ENCODE measurements around the gene KRT17. TPM values are rescaled to one million over a fixed set of nuclear protein-coding genes. Genes with fewer than 3 reads are reported as not detected.
"Not testable (repeated sequence)": the region's sequence is repeated elsewhere in the genome, so short reads cannot be mapped to it uniquely, and the experiment has no call there.

KRT17 gene
- total RNA-seq, 2 donors from 2014 or later = not detected

DNA sequence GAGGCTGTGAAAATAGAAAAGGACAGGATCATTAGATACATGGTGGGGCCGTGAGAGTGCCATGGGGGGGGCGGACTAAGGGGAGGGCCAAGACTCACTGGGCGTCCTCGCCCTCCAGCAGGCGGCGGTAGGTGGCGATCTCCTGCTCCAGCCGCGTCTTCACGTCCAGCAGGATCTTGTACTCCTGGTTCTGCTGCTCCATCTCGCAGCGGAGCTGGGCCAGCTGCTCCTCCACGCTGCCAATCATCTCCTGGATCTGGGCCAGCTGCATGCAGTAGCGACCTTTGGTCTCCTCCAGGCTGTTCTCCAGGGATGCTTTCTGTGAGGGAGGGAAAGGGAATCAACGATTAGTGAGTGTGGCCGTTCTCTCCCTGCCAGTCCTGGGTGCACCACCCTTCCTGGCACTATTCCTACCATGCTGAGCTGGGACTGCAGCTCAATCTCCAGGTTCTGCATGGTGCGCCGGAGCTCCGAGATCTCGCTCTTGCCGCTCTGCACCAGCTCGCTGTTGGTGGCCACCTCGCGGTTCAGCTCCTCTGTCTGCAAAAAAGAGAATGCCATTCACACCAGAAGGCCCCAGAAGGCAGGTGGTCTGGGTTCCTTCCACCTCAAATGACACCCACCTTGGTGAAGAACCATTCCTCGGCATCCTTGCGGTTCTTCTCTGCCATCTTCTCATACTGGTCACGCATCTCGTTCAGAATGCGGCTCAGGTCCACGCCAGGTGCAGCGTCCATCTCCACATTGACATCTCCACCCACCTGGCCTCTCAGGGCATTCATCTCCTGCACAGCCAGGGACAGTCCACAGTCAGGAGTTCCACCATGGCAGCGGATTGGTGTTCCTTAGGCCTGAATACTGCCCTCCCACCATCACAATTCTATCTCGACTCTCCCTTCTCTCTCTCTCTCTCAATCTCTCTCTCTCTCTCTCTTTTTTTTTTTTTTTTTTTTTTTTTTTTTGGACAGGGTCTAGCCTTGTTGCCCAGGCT is 40.9 kb downstream of the KRT17 start:
- no peak overlapping the region for H3K4me3 Mint-ChIP-seq
- Histone ChIP-seq H3K27ac (ENCODE audit: low read depth, low read length) (no peak overlapping the region), H3K27me3 (ENCODE audit: control insufficient read depth, insufficient read depth, low read length, poor library complexity, severe bottlenecking) (no peaks in the 10 kb centered on the region), H3K9me3 (ENCODE audit: control insufficient read depth, low read length) (no peaks in the 10 kb centered on the region), H3K9ac (ENCODE audit: extremely low read depth, low read length, poor library complexity, severe bottlenecking) (no peak overlapping the region), H3K36me3 (ENCODE audit: control insufficient read depth, insufficient read depth, low read length) (no peaks in the 10 kb centered on the region), H3K4me3 (ENCODE audit: low read length) (no peak overlapping the region), H3K4me1 (ENCODE audit: control insufficient read depth, insufficient read depth, low read length) (peaks cover 4% of the 10 kb centered on the region)
- H3K36me3 Mint-ChIP-seq (ENCODE audit: low read depth) = no peaks in the 10 kb centered on the region
- peaks cover 32% of the 10 kb centered on the region for H3K27me3 Mint-ChIP-seq (ENCODE audit: insufficient read depth)
- no peak overlapping the region for H3K27ac Mint-ChIP-seq
- peaks cover 16% of the 10 kb centered on the region for H3K4me1 Mint-ChIP-seq
- H3K9me3 Mint-ChIP-seq = no peaks in the 10 kb centered on the region
- no peak for DNase-seq
- TF ChIP-seq, protein P1, sequence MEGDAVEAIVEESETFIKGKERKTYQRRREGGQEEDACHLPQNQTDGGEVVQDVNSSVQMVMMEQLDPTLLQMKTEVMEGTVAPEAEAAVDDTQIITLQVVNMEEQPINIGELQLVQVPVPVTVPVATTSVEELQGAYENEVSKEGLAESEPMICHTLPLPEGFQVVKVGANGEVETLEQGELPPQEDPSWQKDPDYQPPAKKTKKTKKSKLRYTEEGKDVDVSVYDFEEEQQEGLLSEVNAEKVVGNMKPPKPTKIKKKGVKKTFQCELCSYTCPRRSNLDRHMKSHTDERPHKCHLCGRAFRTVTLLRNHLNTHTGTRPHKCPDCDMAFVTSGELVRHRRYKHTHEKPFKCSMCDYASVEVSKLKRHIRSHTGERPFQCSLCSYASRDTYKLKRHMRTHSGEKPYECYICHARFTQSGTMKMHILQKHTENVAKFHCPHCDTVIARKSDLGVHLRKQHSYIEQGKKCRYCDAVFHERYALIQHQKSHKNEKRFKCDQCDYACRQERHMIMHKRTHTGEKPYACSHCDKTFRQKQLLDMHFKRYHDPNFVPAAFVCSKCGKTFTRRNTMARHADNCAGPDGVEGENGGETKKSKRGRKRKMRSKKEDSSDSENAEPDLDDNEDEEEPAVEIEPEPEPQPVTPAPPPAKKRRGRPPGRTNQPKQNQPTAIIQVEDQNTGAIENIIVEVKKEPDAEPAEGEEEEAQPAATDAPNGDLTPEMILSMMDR (conservative IDR thresholded peaks at IDR 0.05) = peak; percentile 53
- 91 to 95% methylated on average over 18 to 33 of the region's 33 CpGs for WGBS, 2 experiments (ENCODE audit: insufficient coverage in 1 of 2, insufficient read length in 1 of 2)

DNA sequence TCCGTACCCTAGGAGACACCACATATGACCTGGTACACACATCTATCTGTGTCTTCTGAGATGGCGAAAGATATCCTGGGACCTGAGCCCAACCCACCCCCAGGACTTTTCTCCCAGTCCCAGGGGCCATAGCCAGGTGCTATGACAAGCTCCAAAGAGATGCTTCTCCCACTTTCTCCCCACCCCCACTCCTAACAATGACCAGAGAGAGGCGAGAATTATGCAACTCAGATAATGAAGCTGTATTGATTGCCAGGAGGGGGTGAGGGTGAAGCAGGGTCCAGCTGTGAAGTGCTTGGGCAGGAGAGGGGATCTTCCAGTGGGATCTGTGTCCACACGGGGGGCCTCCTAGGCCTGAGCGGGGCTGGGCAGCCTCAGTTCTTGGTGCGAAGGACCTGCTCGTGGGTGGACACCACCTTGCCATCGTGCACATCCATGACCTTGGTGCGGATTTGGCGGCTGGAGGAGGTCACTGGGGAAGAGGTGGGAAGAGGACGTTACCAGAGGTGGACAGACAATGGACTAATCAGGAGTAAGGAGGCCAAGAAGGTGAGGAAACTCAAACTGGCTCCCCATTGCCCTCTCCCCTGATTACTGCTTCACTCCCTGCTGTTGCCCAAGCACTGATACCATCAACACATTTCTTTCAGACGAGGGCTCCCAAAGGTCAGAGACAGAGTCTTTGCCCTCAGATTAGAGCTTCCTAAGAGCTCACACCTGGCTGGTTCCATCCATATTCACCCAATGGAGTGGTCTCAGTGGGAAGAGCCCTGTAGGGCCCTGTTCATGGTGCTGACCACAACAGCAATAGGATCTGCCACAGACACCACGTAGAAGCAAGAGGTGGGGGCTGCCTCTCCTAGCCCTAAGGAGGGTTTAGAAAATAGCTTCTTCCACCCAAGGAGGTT is 42.1 kb downstream of the KRT17 start:
- not testable (repeated sequence) for H3K4me3 Mint-ChIP-seq; H3K9me3 ChIP-seq (ENCODE audit: control insufficient read depth, low read length); H3K36me3 Mint-ChIP-seq (ENCODE audit: low read depth); H3K36me3 ChIP-seq (ENCODE audit: control insufficient read depth, insufficient read depth, low read length); H3K27ac Mint-ChIP-seq; H3K9me3 Mint-ChIP-seq; H3K27me3 ChIP-seq (ENCODE audit: control insufficient read depth, insufficient read depth, low read length, poor library complexity, severe bottlenecking); H3K4me3 ChIP-seq (ENCODE audit: low read length); H3K9ac ChIP-seq (ENCODE audit: extremely low read depth, low read length, poor library complexity, severe bottlenecking); DNase-seq; H3K4me1 ChIP-seq (ENCODE audit: control insufficient read depth, insufficient read depth, low read length); H3K27ac ChIP-seq (ENCODE audit: low read depth, low read length)
- peaks cover 16% of the 10 kb centered on the region for H3K4me1 Mint-ChIP-seq
- peaks cover 35% of the 10 kb centered on the region for H3K27me3 Mint-ChIP-seq (ENCODE audit: insufficient read depth)
- WGBS, 2 experiments (ENCODE audit: insufficient coverage in 1 of 2, insufficient read length in 1 of 2) = 87% methylated on average over 13 of the region's 13 CpGs; no CpG with 5 or more reads in 1 of the 2 experiments

DNA sequence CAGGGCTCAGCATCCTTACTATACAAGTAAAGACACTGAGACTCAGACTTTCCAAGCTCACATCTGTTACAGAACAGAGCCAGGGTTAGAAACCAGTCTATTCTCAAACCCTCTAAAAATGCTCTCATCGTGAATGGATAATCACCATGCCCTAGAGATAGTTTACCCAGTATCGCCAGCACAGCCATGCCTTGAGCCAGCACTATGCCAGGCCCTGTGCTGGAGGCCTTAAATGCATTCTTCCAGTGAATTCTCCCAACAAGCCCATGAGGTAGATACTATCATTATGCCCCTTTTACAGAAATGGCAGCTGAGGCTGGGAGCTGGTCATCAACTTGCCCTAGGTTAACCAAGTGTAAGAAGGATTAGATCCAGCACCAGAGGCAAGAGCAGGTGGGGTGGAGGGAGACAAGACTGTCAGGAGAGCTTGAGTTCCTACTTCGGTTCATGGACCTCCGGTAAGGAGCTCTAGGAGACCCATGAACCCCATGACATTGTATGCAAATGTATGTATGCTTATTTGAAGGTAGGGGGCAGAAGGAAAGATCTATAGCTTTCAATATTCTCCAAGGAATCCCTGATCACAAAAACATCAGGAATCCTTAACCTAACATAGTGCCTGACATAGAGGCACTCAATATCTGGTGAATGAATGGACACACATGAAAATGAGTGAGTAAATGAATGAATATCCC is 42.9 kb downstream of the KRT17 start:
- Histone ChIP-seq H3K9ac (ENCODE audit: extremely low read depth, low read length, poor library complexity, severe bottlenecking) (no peak overlapping the region), H3K4me3 (ENCODE audit: low read length) (no peak overlapping the region), H3K27me3 (ENCODE audit: control insufficient read depth, insufficient read depth, low read length, poor library complexity, severe bottlenecking) (no peaks in the 10 kb centered on the region), H3K4me1 (ENCODE audit: control insufficient read depth, insufficient read depth, low read length) (peaks cover 4% of the 10 kb centered on the region), H3K36me3 (ENCODE audit: control insufficient read depth, insufficient read depth, low read length) (no peaks in the 10 kb centered on the region), H3K27ac (ENCODE audit: low read depth, low read length) (no peak overlapping the region), H3K9me3 (ENCODE audit: control insufficient read depth, low read length) (no peaks in the 10 kb centered on the region)
- no peak for DNase-seq
- no peak overlapping the region for H3K4me3 Mint-ChIP-seq
- peaks cover 16% of the 10 kb centered on the region for H3K4me1 Mint-ChIP-seq
- no peaks in the 10 kb centered on the region for H3K9me3 Mint-ChIP-seq
- peaks cover 33% of the 10 kb centered on the region for H3K27me3 Mint-ChIP-seq (ENCODE audit: insufficient read depth)
- 86 to 91% methylated on average over 4 of the region's 4 CpGs for WGBS, 2 experiments (ENCODE audit: insufficient coverage in 1 of 2, insufficient read length in 1 of 2)
- TF ChIP-seq, protein P1 (conservative IDR thresholded peaks at IDR 0.05) = no peak
- H3K36me3 Mint-ChIP-seq (ENCODE audit: low read depth) = no peaks in the 10 kb centered on the region
- H3K27ac Mint-ChIP-seq = no peak overlapping the region
